K562 (cell line): ENCODE results near the gene ZNF618. TPM values are rescaled to one million over a fixed set of nuclear protein-coding genes. Genes with fewer than 3 reads are reported as not detected.
"Not testable (repeated sequence)": the region's sequence is repeated elsewhere in the genome, so short reads cannot be mapped to it uniquely, and the experiment has no call there.

Experiments used
- ATAC-seq: fragments of 200-7000 bp; cut with Tn5 transposase; 3 replicates; pipeline ENCODE4 v1.9.1; 2020; ENCODE audit warnings: moderate library complexity
- BruUV-seq: library from RNA; stranded (reverse); fragments of 400-500 nt; replicated peaks from 2 replicates; lab custom pipeline; 2021; lab: Mats Ljungman, UMichigan
- CTCF ChIA-PET: fragments of 300-600 bp; formaldehyde crosslinking; extraction: SDS; loops from one replicate; lab custom pipeline; 2021; ENCODE audit warnings: low intra/inter-chr PET ratio; lab: Yijun Ruan, JAX
- POLR2A ChIA-PET: fragments of 300-600, 350-650 bp; sonication (Branson Sonifier 250); formaldehyde crosslinking; extraction: SDS; loops from one replicate; lab custom pipeline; 2021; ENCODE audit warnings: antibody characterized with exemption, inconsistent platforms; lab: Yijun Ruan, JAX
- DNase-seq, 4 experiments: peaks; one replicate each; pipeline versions ENCODE4 v3.0.0 to v3.0.0-alpha.2; 2011 to 2018; ENCODE audit warnings: low spot score in 3 of 4, mixed read lengths in 3 of 4; ENCODE audit errors: extremely low read depth in 1 of 4
- FAIRE-seq: peaks from 2 replicates; lab custom pipeline; 2011; peaks lifted over from hg19 to GRCh38; lab: Jason Lieb, UNC
- H2AFZ ChIP-seq: 2 replicates; pipeline ENCODE4 v1.6.0; 2011; ENCODE audit warnings: low read depth, low read length, control low read depth, inconsistent platforms
- H3K27ac ChIP-seq: fragments of 200-600 bp; 3 replicates; pipeline ENCODE4 v1.8.0; 2011; ENCODE audit warnings: low read depth, mild to moderate bottlenecking, control low read depth, inconsistent platforms, low read length, moderate library complexity, mixed read lengths; ENCODE audit errors: extremely low read depth
- H3K27me3 ChIP-seq, 2 experiments: fragments of 300-600 bp in 1 of 2; 2 replicates in 1 of 2; 3 replicates in 1 of 2; pipeline versions ENCODE4 v1.6.0 to v1.8.0; 2011; ENCODE audit warnings: inconsistent platforms in 2 of 2, low read length in 2 of 2, mild to moderate bottlenecking in 1 of 2, mixed read lengths in 1 of 2, moderate library complexity in 1 of 2; ENCODE audit not compliant: control insufficient read depth in 2 of 2, insufficient read depth in 2 of 2
- H3K36me3 ChIP-seq: fragments of 300-600 bp; 3 replicates; pipeline ENCODE4 v1.8.0; 2011; ENCODE audit warnings: mild to moderate bottlenecking, low read length, inconsistent platforms; ENCODE audit not compliant: control insufficient read depth, insufficient read depth
- H3K4me1 ChIP-seq, 2 experiments: fragments of 200-600 bp in 1 of 2; replicated peaks in 1 of 2; 2 replicates in 1 of 2; 3 replicates in 1 of 2; pipeline versions ENCODE4 v1.5.1 to v1.8.0; 2011; ENCODE audit warnings: inconsistent platforms in 2 of 2, low read length in 2 of 2, mild to moderate bottlenecking in 1 of 2, mixed read lengths in 1 of 2, moderate library complexity in 1 of 2; ENCODE audit not compliant: control insufficient read depth in 2 of 2, insufficient read depth in 2 of 2
- H3K4me2 ChIP-seq: 2 replicates; pipeline ENCODE4 v1.6.1; 2011; ENCODE audit warnings: low read length, control low read depth, inconsistent platforms, mixed read lengths; ENCODE audit not compliant: insufficient read depth
- H3K4me3 ChIP-seq: fragments of 200-600 bp; sonication (generic), shearing (Covaris generic); 2 replicates; pipeline ENCODE4 v1.5.1; 2016; ENCODE audit warnings: control low read depth, inconsistent platforms
- H3K79me2 ChIP-seq: fragments of 200-600 bp; 3 replicates; pipeline ENCODE4 v1.8.0; 2011; ENCODE audit warnings: low read length, inconsistent platforms; ENCODE audit not compliant: control insufficient read depth, insufficient read depth
- H3K9ac ChIP-seq, 2 experiments: 2 replicates each; pipeline versions ENCODE4 v1.6.0 to v1.6.1; 2011; ENCODE audit warnings: low read depth in 2 of 2, low read length in 2 of 2, control low read depth in 1 of 2, inconsistent platforms in 1 of 2, mild to moderate bottlenecking in 1 of 2, mixed read lengths in 1 of 2; ENCODE audit not compliant: insufficient read depth in 1 of 2
- H3K9me1 ChIP-seq: one replicate; pipeline ENCODE4 v1.6.0; 2011; ENCODE audit warnings: inconsistent platforms, mild to moderate bottlenecking, low read length, moderate library complexity; ENCODE audit not compliant: control insufficient read depth, insufficient read depth
- H3K9me3 ChIP-seq: replicated peaks from 2 replicates; pipeline ENCODE4 v1.5.1; 2011; ENCODE audit warnings: low read depth, low read length, inconsistent platforms; ENCODE audit not compliant: control insufficient read depth, insufficient read depth
- H4K20me1 ChIP-seq: replicated peaks from 2 replicates; pipeline ENCODE4 v1.6.1; 2011; ENCODE audit warnings: low read length, inconsistent platforms, mixed read lengths; ENCODE audit not compliant: control insufficient read depth, insufficient read depth
- DEAF1 ChIP-seq: fragments of 450-650 bp; formaldehyde crosslinking; IDR thresholded peaks from 2 replicates; pipeline ENCODE4 v1.4.0; 2020; ENCODE audit warnings: mild to moderate bottlenecking, moderate library complexity
- RAD21 ChIP-seq, 2 experiments: fragments of 250-450 bp in 1 of 2; fragments of 450-650 bp in 1 of 2; sonication (Bioruptor Pico) in 1 of 2; formaldehyde crosslinking in 1 of 2; IDR thresholded peaks in 1 of 2; conservative IDR thresholded peaks in 1 of 2; 2 replicates each; pipeline versions ENCODE4 v1.4.0 to v1.8.0; 2020 to 2022; ENCODE audit warnings: mild to moderate bottlenecking in 2 of 2, moderate library complexity in 1 of 2
- SMC3 ChIP-seq: conservative IDR thresholded peaks from 2 replicates; pipeline ENCODE4 v1.6.1; 2011; ENCODE audit warnings: low read depth, low read length, improper control_type of control experiment; ENCODE audit not compliant: insufficient read depth
- STAG1 ChIP-seq: sonication (generic); formaldehyde crosslinking; IDR thresholded peaks from 2 replicates; pipeline ENCODE4 v1.5.0; 2020; ENCODE audit warnings: missing genetic modification reagents, borderline replicate concordance
- YY1 ChIP-seq, 3 experiments: IDR thresholded peaks; 2 replicates each; pipeline ENCODE4 v1.6.1; 2011; ENCODE audit warnings: low read length in 2 of 3, mild to moderate bottlenecking in 2 of 3, moderate library complexity in 2 of 3, borderline replicate concordance in 1 of 3, control low read depth in 1 of 3, low read depth in 1 of 3; ENCODE audit not compliant: insufficient read depth in 3 of 3, insufficient replicate concordance in 2 of 3, control insufficient read depth in 1 of 3, insufficient read length in 1 of 3; ENCODE audit errors: extremely low read depth in 1 of 3
- WGBS: fragments of 100-300 bp; shearing (Covaris generic); methylation state at CpG from one replicate; pipeline ENCODE4 v1.1.6; 2016; ENCODE audit warnings: low coverage, mixed read lengths; ENCODE audit not compliant: insufficient coverage; ENCODE audit errors: missing lambda C conversion rate; 5-methylcytosine and 5-hydroxymethylcytosine counted together
- in situ Hi-C: fragments of 300-500 bp; cut with MboI; formaldehyde crosslinking; loops from 4 replicates; pipeline ENCODE4 v1.15.0; 2018; ENCODE audit warnings: inconsistent platforms, mixed read lengths
- intact Hi-C: fragments of 100-400 bp; cut with micrococcal nuclease; formaldehyde crosslinking; loops from 2 replicates; pipeline ENCODE4 v1.14.2; 2022
- polyA plus RNA-seq, 8 experiments: library from polyadenylated mRNA; depleted of rRNA in 4 of 8; stranded (reverse) in 5 of 8; unstranded in 3 of 8; fragments of >200 nt; fragmentation: Nextera tagmentation in 2 of 8; fragmentation: Illumina TruSeq in 1 of 8; extraction: Ambion mirVana in 2 of 8; extraction: Trizol in 1 of 8; gene quantifications; 2 replicates each; pipeline versions ENCODE4 v1.2.1 to v1.2.3, GENCODE V29; 2011 to 2014; ENCODE audit warnings: inconsistent platforms in 1 of 8, missing spikeins in 1 of 8
- total RNA-seq, 7 experiments: library from RNA; depleted of rRNA in 6 of 7; stranded (reverse); fragments of >200 nt in 6 of 7; fragmentation: Illumina TruSeq in 2 of 7; extraction: Trizol in 2 of 7; gene quantifications; 2 replicates each; pipeline versions ENCODE4 v1.2.1 to v1.2.3, GENCODE V29; 2011 to 2021; ENCODE audit warnings: low replicate concordance in 1 of 7

ZNF618 gene
- total and polyA plus RNA-seq, 9 of the 15 experiments (the other 6 are each of a cell fraction or from before 2014, with no cell fraction given) = 0.08 to 13.7 (median 3.4) TPM

GRCh38 chr9:114082017-114082762 is 206.1 kb downstream of the ZNF618 start (continued):
- TF ChIP-seq DEAF1 (peak; percentile 49; the same call in 1 of the 2 replicates), RAD21 (CRISPR knock-in tag; conservative IDR thresholded peaks at IDR 0.05 in 1 of 2, IDR thresholded peaks at IDR 0.05 in 1 of 2) (peak; percentile 56 to 86), SMC3 (peak; percentile 82), YY1 (IDR thresholded peaks at IDR 0.05; ENCODE audit: borderline replicate concordance in 1 of 3, control insufficient read depth in 1 of 3, extremely low read depth in 1 of 3, insufficient read depth in 3 of 3, insufficient read length in 1 of 3, insufficient replicate concordance in 2 of 3, low read depth in 1 of 3, low read length in 2 of 3) (peak in 1 of 3 experiments; percentile 25), STAG1 (CRISPR knock-in tag) (peak; percentile 15; the same call in 1 of the 2 replicates)

- FAIRE-seq = not testable (repeated sequence)
These were observed 206.8 kb downstream of the ZNF618 start for GRCh38 chr9:114082763-114083412.

More at GRCh38 chr9:114082763-114083412, 206.8 kb downstream of the ZNF618 start:
- 7% methylated on average over 13 of the region's 13 CpGs for WGBS
- H2AFZ ChIP-seq, H3K4me2 ChIP-seq, BruUV-seq, H3K36me3 ChIP-seq, H3K9ac ChIP-seq, H4K20me1 ChIP-seq, H3K9me3 ChIP-seq, H3K4me3 ChIP-seq, H3K27ac ChIP-seq, H3K9me1 ChIP-seq, CTCF ChIA-PET, H3K4me1 ChIP-seq, H3K79me2 ChIP-seq, DNase-seq, ATAC-seq: not testable (repeated sequence)
- in situ Hi-C loops (loop anchor here (10.0 kb wide), 1 partner anchor 202 kb away; no protein-coding TSS in a partner anchor), intact Hi-C loops (loop anchor here (1.0 kb wide), 1 partner anchor 208 kb away; no protein-coding TSS in a partner anchor)
- H3K27me3 ChIP-seq = peaks cover 7 to 53% of the 10 kb centered on the region in 2 experiments; a peak in 4 of 5 replicates
- POLR2A ChIA-PET = interaction anchor here (0.7 to 1.3 kb wide), 2 partner anchors 120 to 208 kb away, joined by 3 to 4 read pairs; no protein-coding TSS in a partner anchor
